Colonic mucosa (tissue), 4 donors: ENCODE results near the gene AFAP1L2. TPM values are rescaled to one million over a fixed set of nuclear protein-coding genes. Genes with fewer than 3 reads are reported as not detected.
A peak's percentile ranks its signal among the peaks of the same experiment; 100 is the strongest.

Experiments
- DNase-seq: peaks from one replicate; pipeline ENCODE4 v3.0.0-alpha.2; 2020
- H3K27ac ChIP-seq: fragments of 200-600 bp; one replicate; pipeline ENCODE4 v1.8.0; 2021
- H3K27me3 ChIP-seq: fragments of 200-600 bp; one replicate; pipeline ENCODE4 v1.8.0; 2021
- H3K36me3 ChIP-seq: fragments of 200-600 bp; one replicate; pipeline ENCODE4 v1.8.0; 2021
- H3K4me1 ChIP-seq: fragments of 200-600 bp; one replicate; pipeline ENCODE4 v1.8.0; 2021; ENCODE audit warnings: mild to moderate bottlenecking
- H3K4me3 ChIP-seq: fragments of 200-600 bp; one replicate; pipeline ENCODE4 v1.8.0; 2021
- H3K9ac ChIP-seq, 2 donors: one replicate each; pipeline ENCODE4 v1.7.0; 2013; ENCODE audit warnings: control low read depth in 2 of 2, low read depth in 2 of 2, low read length in 2 of 2
- H3K9me3 ChIP-seq: fragments of 200-600 bp; one replicate; pipeline ENCODE4 v1.8.0; 2021
- CTCF ChIP-seq: fragments of 200-600 bp; IDR thresholded peaks from one replicate; pipeline ENCODE4 v1.8.0; 2022; ENCODE audit warnings: antibody characterized with exemption, mild to moderate bottlenecking
- intact Hi-C: fragments of 100-400 bp; cut with DNase I; formaldehyde crosslinking; loops from one replicate; pipeline ENCODE4 v1.14.1; 2022
- total RNA-seq, 2 donors: library from RNA; stranded (reverse); fragmentation: NEBNext Ultra II Directional in 1 of 2; extraction: Animal tissue kit (Norgen Biotek cat#: 25700) in 1 of 2; gene quantifications; one replicate each; pipeline ENCODE4 v1.2.1, GENCODE V29; 2021
- donor health status: healthy.
- donor health status: DM: no; HTN: no; CAD: no.
- donor health status: DM: no; HTN: no; CAD: no.

AFAP1L2 gene
- total RNA-seq, 2 donors from 2014 or later, result 7.9 to 13.7 TPM

GRCh38 chr10:114260366-114260765 is 143.9 kb downstream of the AFAP1L2 start:
- Histone ChIP-seq H3K4me1 (no peaks in the 10 kb centered on the region), H3K27ac (peak overlapping the region; percentile 42), H3K9ac (no peak overlapping the region), H3K36me3 (no peaks in the 10 kb centered on the region), H3K27me3 (no peaks in the 10 kb centered on the region), H3K4me3 (no peak overlapping the region), H3K9me3 (no peaks in the 10 kb centered on the region)
- no peak for DNase-seq
- intact Hi-C loops, result no loop called here
- no peak for TF ChIP-seq CTCF

- Histone ChIP-seq H3K36me3 (no peaks in the 10 kb centered on the region), H3K4me1 (no peaks in the 10 kb centered on the region), H3K9ac (no peak overlapping the region), H3K4me3 (no peak overlapping the region), H3K27me3 (no peaks in the 10 kb centered on the region), H3K9me3 (no peaks in the 10 kb centered on the region), H3K27ac (peak overlapping the region; percentile 42)
- intact Hi-C loops, result no loop called here
- DNase-seq, result no peak
- no peak for TF ChIP-seq CTCF
Measured at GRCh38 chr10:114259824-114260223, 144.5 kb downstream of the AFAP1L2 start.

- no peak overlapping the region for H3K4me3 ChIP-seq
- no peaks in the 10 kb centered on the region for H3K9me3 ChIP-seq
- peak overlapping the region; percentile 25 for H3K27ac ChIP-seq
- H3K4me1 ChIP-seq, result no peaks in the 10 kb centered on the region
- intact Hi-C loops, result no loop called here
- peak overlapping the region in 1 of 2 donors; percentile 15 for H3K9ac ChIP-seq
- no peaks in the 10 kb centered on the region for H3K36me3 ChIP-seq
- H3K27me3 ChIP-seq, result no peaks in the 10 kb centered on the region
- DNase-seq, result peak; percentile 58
- no peak for TF ChIP-seq CTCF
Measured at GRCh38 chr10:114258274-114258840, 145.9 kb downstream of the AFAP1L2 start.

GRCh38 chr10:114257498-114257897 is 146.8 kb downstream of the AFAP1L2 start:
- Histone ChIP-seq H3K27me3 (no peaks in the 10 kb centered on the region), H3K4me1 (no peaks in the 10 kb centered on the region), H3K4me3 (no peak overlapping the region), H3K27ac (peak overlapping the region; percentile 25), H3K36me3 (no peaks in the 10 kb centered on the region), H3K9ac (peak overlapping the region in 1 of 2 donors; percentile 15), H3K9me3 (no peaks in the 10 kb centered on the region)
- intact Hi-C loops, result no loop called here
- DNase-seq, result no peak
- TF ChIP-seq CTCF, result no peak

- Histone ChIP-seq H3K27ac (no peak overlapping the region), H3K36me3 (no peaks in the 10 kb centered on the region), H3K9me3 (no peaks in the 10 kb centered on the region), H3K4me3 (no peak overlapping the region), H3K4me1 (no peaks in the 10 kb centered on the region), H3K27me3 (no peaks in the 10 kb centered on the region), H3K9ac (no peak overlapping the region)
- DNase-seq, result no peak
- no peak for TF ChIP-seq CTCF
- intact Hi-C loops, result no loop called here
Measured at GRCh38 chr10:114256822-114257221, 147.5 kb downstream of the AFAP1L2 start.
